DND-41 (cell line): ENCODE measurements around the gene KCNIP1.

Experiments used
- ATAC-seq: fragments of 200-7000 bp; cut with Tn5 transposase; 3 replicates; pipeline ENCODE4 v1.9.1; 2021; ENCODE audit warnings: low read depth; ENCODE audit not compliant: insufficient read depth
- DNase-seq: peaks from one replicate; pipeline ENCODE4 v3.0.0-alpha.2; 2020
- H2AFZ ChIP-seq: 2 replicates; pipeline ENCODE4 v1.6.0; 2012; ENCODE audit warnings: low read depth, low read length
- H3K27ac ChIP-seq: 2 replicates; pipeline ENCODE4 v1.5.1; 2012; ENCODE audit warnings: low read length, inconsistent platforms
- H3K27me3 ChIP-seq: fragments of 200-600 bp; sonication (generic); 2 replicates; pipeline ENCODE4 v1.6.0; 2012; ENCODE audit warnings: low read length, mild to moderate bottlenecking, inconsistent platforms; ENCODE audit not compliant: insufficient read depth, poor library complexity
- H3K36me3 ChIP-seq: 2 replicates; pipeline ENCODE4 v1.5.1; 2012; ENCODE audit warnings: low read length, inconsistent platforms; ENCODE audit not compliant: insufficient read depth
- H3K4me1 ChIP-seq: 2 replicates; pipeline ENCODE4 v1.5.1; 2012; ENCODE audit warnings: mild to moderate bottlenecking, low read length; ENCODE audit not compliant: insufficient read depth
- H3K4me2 ChIP-seq: 2 replicates; pipeline ENCODE4 v1.6.0; 2012; ENCODE audit warnings: mild to moderate bottlenecking, moderate library complexity, low read length, inconsistent platforms; ENCODE audit not compliant: insufficient read depth
- H3K4me3 ChIP-seq, 2 experiments: fragments of 200-600 bp in 1 of 2; shearing (Covaris generic) in 1 of 2; 2 replicates each; pipeline ENCODE4 v1.5.1; 2012 to 2016; ENCODE audit warnings: inconsistent platforms in 2 of 2, low read length in 2 of 2, mild to moderate bottlenecking in 2 of 2, low read depth in 1 of 2, moderate library complexity in 1 of 2
- H3K79me2 ChIP-seq: 2 replicates; pipeline ENCODE4 v1.6.0; 2012; ENCODE audit warnings: low read length, inconsistent platforms; ENCODE audit not compliant: insufficient read depth
- H3K9ac ChIP-seq: 2 replicates; pipeline ENCODE4 v1.6.0; 2012; ENCODE audit warnings: low read depth, mild to moderate bottlenecking, inconsistent platforms, low read length, moderate library complexity
- H3K9me3 ChIP-seq: 2 replicates; pipeline ENCODE4 v1.5.1; 2012; ENCODE audit warnings: low read length, moderate library complexity, mild to moderate bottlenecking, inconsistent platforms; ENCODE audit not compliant: insufficient read depth, severe bottlenecking
- H4K20me1 ChIP-seq: 2 replicates; pipeline ENCODE4 v1.6.0; 2012; ENCODE audit warnings: low read length; ENCODE audit not compliant: insufficient read depth
- CTCF ChIP-seq: IDR thresholded peaks from 2 replicates; pipeline ENCODE4 v1.5.1; 2012; ENCODE audit warnings: borderline replicate concordance, low read length, moderate library complexity, mild to moderate bottlenecking; ENCODE audit not compliant: poor library complexity, severe bottlenecking; ENCODE audit errors: extremely low read depth
- EZH2 ChIP-seq: IDR thresholded peaks from 3 replicates; pipeline ENCODE4 v1.6.1; 2012; ENCODE audit warnings: borderline replicate concordance, low read depth, mild to moderate bottlenecking, moderate library complexity, low read length, inconsistent platforms; ENCODE audit not compliant: severe bottlenecking

The KCNIP1 gene

GRCh38 chr5:170471551-170472178 is 32.2 kb upstream of the KCNIP1 start:
- no peak overlapping the region for H3K4me2 ChIP-seq
- TF ChIP-seq EZH2 = no peak
- no peak for TF ChIP-seq CTCF
- H3K27me3 ChIP-seq = peaks cover 10% of the 10 kb centered on the region
- H4K20me1 ChIP-seq = no peaks in the 10 kb centered on the region
- no peaks in the 10 kb centered on the region for H3K79me2 ChIP-seq
- ATAC-seq = no peak
- no peaks in the 10 kb centered on the region for H3K36me3 ChIP-seq
- H3K4me3 ChIP-seq = no peak overlapping the region
- H3K9me3 ChIP-seq = no peaks in the 10 kb centered on the region
- no peaks in the 10 kb centered on the region for H3K4me1 ChIP-seq
- H2AFZ ChIP-seq = no peak overlapping the region
- no peak overlapping the region for H3K27ac ChIP-seq
- no peak for DNase-seq
- H3K9ac ChIP-seq = no peak overlapping the region

- no peaks in the 10 kb centered on the region for H3K79me2 ChIP-seq
- no peaks in the 10 kb centered on the region for H3K4me1 ChIP-seq
- H3K4me3 ChIP-seq = no peak overlapping the region
- DNase-seq (no peak), ATAC-seq (no peak)
- H3K27ac ChIP-seq = no peak overlapping the region
- peaks cover 12% of the 10 kb centered on the region for H3K27me3 ChIP-seq
- no peaks in the 10 kb centered on the region for H3K36me3 ChIP-seq
- H3K9me3 ChIP-seq = no peaks in the 10 kb centered on the region
- no peak overlapping the region for H2AFZ ChIP-seq
- no peaks in the 10 kb centered on the region for H4K20me1 ChIP-seq
- H3K4me2 ChIP-seq = no peak overlapping the region
- H3K9ac ChIP-seq = no peak overlapping the region
- TF ChIP-seq EZH2 (no peak), CTCF (no peak)
Observed at GRCh38 chr5:170473642-170474041, 30.2 kb upstream of the KCNIP1 start.

- Histone ChIP-seq H3K27me3 (peaks cover 16% of the 10 kb centered on the region), H3K27ac (no peak overlapping the region), H3K4me3 (no peak overlapping the region), H3K9ac (no peak overlapping the region), H3K4me2 (no peak overlapping the region), H3K4me1 (no peaks in the 10 kb centered on the region), H4K20me1 (no peaks in the 10 kb centered on the region), H3K9me3 (no peaks in the 10 kb centered on the region), H2AFZ (no peak overlapping the region), H3K79me2 (no peaks in the 10 kb centered on the region), H3K36me3 (no peaks in the 10 kb centered on the region)
- no peak for DNase-seq
- TF ChIP-seq CTCF (no peak), EZH2 (no peak)
- ATAC-seq = no peak
Observed at GRCh38 chr5:170474489-170475274, 29.1 kb upstream of the KCNIP1 start.
